CD4-positive, alpha-beta T cell (primary cell): ENCODE results near the gene HDAC4. TPM values are rescaled to one million over a fixed set of nuclear protein-coding genes. Genes with fewer than 3 reads are reported as not detected.

ENCODE experiments used
- ATAC-seq: fragments of 200-7000 bp; cut with Tn5 transposase; one replicate; pipeline ENCODE4 v1.10.0; 2022; ENCODE audit warnings: mild to moderate bottlenecking; ENCODE audit not compliant: poor library complexity
- CTCF ChIA-PET: fragments of 350-600 bp; sonication (Branson Sonifier 250); formaldehyde crosslinking; loops from one replicate; lab custom pipeline; 2021; ENCODE audit warnings: antibody characterized with exemption, inconsistent platforms; lab: Charles Lee
- POLR2A ChIA-PET: fragments of 350-600 bp; sonication (Branson Sonifier 250); formaldehyde crosslinking; loops from one replicate; lab custom pipeline; 2021; ENCODE audit warnings: antibody characterized with exemption, inconsistent platforms; lab: Charles Lee
- DNase-seq, 14 experiments: peaks; one replicate each; pipeline ENCODE4 v3.0.0-alpha.2; 2013 to 2020; ENCODE audit warnings: mixed read lengths in 2 of 14
- H3K27ac ChIP-seq, 2 donors: one replicate each; pipeline versions ENCODE4 v1.5.1 to v1.7.0; 2013; ENCODE audit warnings: low read length in 2 of 2, low read depth in 1 of 2, mild to moderate bottlenecking in 1 of 2
- H3K27me3 ChIP-seq, 2 experiments: 1 replicate in 1 of 2; 2 replicates in 1 of 2; pipeline versions ENCODE4 v1.6.1 to v1.7.0; 2013; ENCODE audit warnings: low read length in 2 of 2, control low read depth in 1 of 2, mild to moderate bottlenecking in 1 of 2, moderate library complexity in 1 of 2; ENCODE audit not compliant: insufficient read depth in 2 of 2, control insufficient read depth in 1 of 2
- H3K36me3 ChIP-seq: one replicate; pipeline ENCODE4 v1.6.1; 2013; ENCODE audit warnings: low read length, control low read depth; ENCODE audit not compliant: insufficient read depth
- H3K4me1 ChIP-seq: one replicate; pipeline ENCODE4 v1.6.1; 2013; ENCODE audit warnings: low read length, control low read depth; ENCODE audit not compliant: insufficient read depth
- H3K4me3 ChIP-seq: one replicate; pipeline ENCODE4 v1.5.1; 2013; ENCODE audit warnings: mild to moderate bottlenecking, low read length, moderate library complexity
- H3K9me3 ChIP-seq, 2 experiments: 1 replicate in 1 of 2; 2 replicates in 1 of 2; pipeline versions ENCODE4 v1.6.1 to v1.7.0; 2013; ENCODE audit warnings: low read length in 2 of 2, mild to moderate bottlenecking in 2 of 2, control low read depth in 1 of 2, moderate library complexity in 1 of 2; ENCODE audit not compliant: control insufficient read depth in 1 of 2, insufficient read depth in 1 of 2
- H3K27ac Mint-ChIP-seq: one replicate; pipeline ENCODE4 v1.8.0; 2020; ENCODE audit warnings: mixed read lengths
- H3K27me3 Mint-ChIP-seq: one replicate; pipeline ENCODE4 v1.8.0; 2021; ENCODE audit warnings: mixed read lengths
- H3K36me3 Mint-ChIP-seq: one replicate; pipeline ENCODE4 v1.8.0; 2021; ENCODE audit warnings: low read depth, mixed read lengths
- H3K4me1 Mint-ChIP-seq: one replicate; pipeline ENCODE4 v1.8.0; 2021; ENCODE audit warnings: low read depth, mixed read lengths
- H3K4me3 Mint-ChIP-seq: one replicate; pipeline ENCODE4 v1.8.0; 2020; ENCODE audit warnings: mild to moderate bottlenecking, mixed read lengths
- H3K9me3 Mint-ChIP-seq: one replicate; pipeline ENCODE4 v1.8.0; 2020; ENCODE audit warnings: mixed read lengths
- CTCF ChIP-seq: fragments of 200-600 bp; IDR thresholded peaks from one replicate; pipeline ENCODE4 v1.8.0; 2022; ENCODE audit warnings: antibody characterized with exemption, mild to moderate bottlenecking
- intact Hi-C, 2 experiments: fragments of 100-400 bp; cut with DNase I in 1 of 2; cut with micrococcal nuclease in 1 of 2; formaldehyde crosslinking; loops; one replicate each; pipeline versions ENCODE4 v1.15.1 to v1.9.0; 2023 to 2025; cut with DNase I, micrococcal nuclease
- total RNA-seq, 174 experiments: library from RNA in 2 of 174; stranded (reverse) in 2 of 174; gene quantifications; one replicate each; pipeline ENCODE4 v1.2.3 and lab custom pipeline; 2021 to 2026

HDAC4 gene
- total RNA-seq, 2 experiments from 2014 or later, result 45.3 to 49.2 TPM

GRCh38 chr2:239239607-239240413 is 161.0 kb downstream of the HDAC4 start:
- TF ChIP-seq CTCF, result no peak
- intact Hi-C loops, result no loop called here
- Histone ChIP-seq H3K36me3 (peaks cover 3% of the 10 kb centered on the region), H3K9me3 (peaks cover 0 to 5% of the 10 kb centered on the region in 2 experiments), H3K4me1 (peaks cover 48% of the 10 kb centered on the region), H3K27ac (no peak overlapping the region), H3K4me3 (no peak overlapping the region), H3K27me3 (no peaks in the 10 kb centered on the region)
- ATAC-seq, result no peak
- peak in 1 of 14 experiments; percentile 1 for DNase-seq
- CTCF ChIA-PET, result no interaction called here
- H3K9me3 Mint-ChIP-seq, result no peaks in the 10 kb centered on the region
- H3K36me3 Mint-ChIP-seq, result peaks cover 9% of the 10 kb centered on the region
- H3K4me1 Mint-ChIP-seq, result peaks cover 67% of the 10 kb centered on the region
- H3K27ac Mint-ChIP-seq, result no peak overlapping the region
- no peaks in the 10 kb centered on the region for H3K27me3 Mint-ChIP-seq
- POLR2A ChIA-PET, result no interaction called here
- H3K4me3 Mint-ChIP-seq, result no peak overlapping the region

GRCh38 chr2:239238839-239239606 is 161.8 kb downstream of the HDAC4 start:
- intact Hi-C loops, result no loop called here
- Mint-ChIP-seq H3K36me3 (peaks cover 10% of the 10 kb centered on the region), H3K9me3 (no peaks in the 10 kb centered on the region), H3K4me3 (no peak overlapping the region), H3K27me3 (no peaks in the 10 kb centered on the region), H3K27ac (no peak overlapping the region), H3K4me1 (peaks cover 72% of the 10 kb centered on the region)
- CTCF ChIA-PET, result no interaction called here
- H3K36me3 ChIP-seq, result peaks cover 3% of the 10 kb centered on the region
- no peak overlapping the region for H3K4me3 ChIP-seq
- no peak overlapping the region for H3K27ac ChIP-seq
- peaks cover 52% of the 10 kb centered on the region for H3K4me1 ChIP-seq
- no peak for TF ChIP-seq CTCF
- no peak for ATAC-seq
- peaks cover 0 to 5% of the 10 kb centered on the region in 2 experiments for H3K9me3 ChIP-seq
- DNase-seq, result no peak
- H3K27me3 ChIP-seq, result no peaks in the 10 kb centered on the region
- POLR2A ChIA-PET, result no interaction called here

GRCh38 chr2:239238381-239238780 is 162.4 kb downstream of the HDAC4 start:
- peaks cover 16% of the 10 kb centered on the region for H3K36me3 Mint-ChIP-seq
- peaks cover 75% of the 10 kb centered on the region for H3K4me1 Mint-ChIP-seq
- H3K27ac ChIP-seq, result no peak overlapping the region
- no peak for TF ChIP-seq CTCF
- H3K9me3 ChIP-seq, result peaks cover 0 to 5% of the 10 kb centered on the region in 2 experiments
- no peaks in the 10 kb centered on the region for H3K9me3 Mint-ChIP-seq
- H3K4me1 ChIP-seq, result peaks cover 51% of the 10 kb centered on the region
- POLR2A ChIA-PET, result no interaction called here
- no peak for DNase-seq
- CTCF ChIA-PET, result no interaction called here
- no peak overlapping the region for H3K4me3 Mint-ChIP-seq
- intact Hi-C loops, result no loop called here
- no peaks in the 10 kb centered on the region for H3K27me3 Mint-ChIP-seq
- H3K27ac Mint-ChIP-seq, result no peak overlapping the region
- no peak overlapping the region for H3K4me3 ChIP-seq
- ATAC-seq, result no peak
- H3K27me3 ChIP-seq, result no peaks in the 10 kb centered on the region
- H3K36me3 ChIP-seq, result peaks cover 7% of the 10 kb centered on the region
